Measurements from ENCODE around the gene AATF.

DNA sequence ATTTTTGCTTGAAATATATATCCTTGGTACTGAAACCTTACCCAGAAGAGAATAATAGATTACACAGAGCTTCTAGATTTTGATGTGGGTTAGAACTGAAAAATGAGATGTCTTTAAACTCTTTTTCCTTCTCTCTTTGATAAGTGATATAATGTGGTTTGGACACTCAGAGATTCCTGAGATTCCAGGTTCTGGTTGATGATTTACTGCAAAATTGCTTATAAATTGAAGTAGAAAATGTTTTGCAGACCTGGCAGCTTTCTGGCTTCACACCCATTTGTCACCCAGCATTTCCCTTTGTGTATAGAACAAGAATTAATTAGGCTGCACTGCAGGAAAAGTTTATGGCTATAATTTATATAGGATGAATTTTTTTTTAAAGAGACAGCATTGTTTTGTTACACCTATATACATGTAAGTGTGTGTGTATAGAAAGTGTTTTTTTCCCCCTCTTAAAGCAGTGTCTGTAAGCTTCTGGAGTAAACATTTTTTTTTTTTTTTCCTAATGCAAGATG lies 23.5 kb downstream of the AATF start:
- TF ChIP-seq, protein P1, sequence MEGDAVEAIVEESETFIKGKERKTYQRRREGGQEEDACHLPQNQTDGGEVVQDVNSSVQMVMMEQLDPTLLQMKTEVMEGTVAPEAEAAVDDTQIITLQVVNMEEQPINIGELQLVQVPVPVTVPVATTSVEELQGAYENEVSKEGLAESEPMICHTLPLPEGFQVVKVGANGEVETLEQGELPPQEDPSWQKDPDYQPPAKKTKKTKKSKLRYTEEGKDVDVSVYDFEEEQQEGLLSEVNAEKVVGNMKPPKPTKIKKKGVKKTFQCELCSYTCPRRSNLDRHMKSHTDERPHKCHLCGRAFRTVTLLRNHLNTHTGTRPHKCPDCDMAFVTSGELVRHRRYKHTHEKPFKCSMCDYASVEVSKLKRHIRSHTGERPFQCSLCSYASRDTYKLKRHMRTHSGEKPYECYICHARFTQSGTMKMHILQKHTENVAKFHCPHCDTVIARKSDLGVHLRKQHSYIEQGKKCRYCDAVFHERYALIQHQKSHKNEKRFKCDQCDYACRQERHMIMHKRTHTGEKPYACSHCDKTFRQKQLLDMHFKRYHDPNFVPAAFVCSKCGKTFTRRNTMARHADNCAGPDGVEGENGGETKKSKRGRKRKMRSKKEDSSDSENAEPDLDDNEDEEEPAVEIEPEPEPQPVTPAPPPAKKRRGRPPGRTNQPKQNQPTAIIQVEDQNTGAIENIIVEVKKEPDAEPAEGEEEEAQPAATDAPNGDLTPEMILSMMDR (IDR thresholded peaks at IDR 0.05 in 8 of 11, conservative IDR thresholded peaks at IDR 0.05 in 3 of 11): no peak
- TF ChIP-seq POLR2AphosphoS5 (IDR thresholded peaks at IDR 0.05) (no peak), POLR2A (IDR thresholded peaks at IDR 0.05) (no peak)
